Measurements from ENCODE around the gene TTLL3.
A peak's percentile ranks its signal among the peaks of the same experiment; 100 is the strongest.

Gene TTLL3

DNA sequence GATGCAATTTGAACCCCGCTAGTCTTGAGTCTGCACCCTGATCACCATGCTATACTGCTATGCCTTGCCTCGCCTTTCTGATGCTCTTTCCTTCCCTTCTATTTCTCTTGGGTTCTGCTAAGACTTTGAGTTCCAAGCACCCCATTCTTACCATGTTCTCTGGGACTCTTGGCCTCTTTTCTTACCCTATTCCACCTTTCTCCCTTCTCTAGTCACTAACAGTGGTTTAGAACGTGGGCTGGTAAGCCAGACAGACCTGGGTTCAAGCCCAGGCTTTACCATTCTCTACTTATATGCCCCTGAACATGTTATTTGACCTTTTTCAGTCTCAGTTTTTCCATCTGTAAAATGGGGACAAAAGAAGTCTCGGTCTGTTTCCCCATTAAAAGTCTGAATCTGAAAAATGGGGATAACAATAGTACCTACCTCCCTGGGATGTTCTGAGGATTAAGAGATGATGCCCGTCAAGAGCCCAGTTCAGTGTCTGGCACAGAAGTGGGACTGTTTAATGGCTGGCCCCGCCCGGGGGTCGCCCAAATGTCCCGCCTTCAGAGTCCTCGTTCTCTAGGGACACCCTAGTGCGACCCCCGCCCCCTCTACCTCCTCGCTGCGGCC, 18.2 kb upstream of the TTLL3 start:
- peak overlapping the region; percentile 76 for H3K4me2 ChIP-seq
- H3K27ac ChIP-seq, result peak overlapping the region; percentile 96
- peaks cover 30% of the 10 kb centered on the region for H3K79me2 ChIP-seq (ENCODE audit: insufficient read depth, low read depth)
- no peaks in the 10 kb centered on the region for H3K36me3 ChIP-seq (ENCODE audit: insufficient read depth)
- H3K27me3 ChIP-seq (ENCODE audit: insufficient read depth, low read depth), result no peaks in the 10 kb centered on the region
- H4K20me1 ChIP-seq (ENCODE audit: insufficient read depth), result no peaks in the 10 kb centered on the region
- TF ChIP-seq CTCF (conservative IDR thresholded peaks at IDR 0.05; ENCODE audit: low read depth, low read length), result no peak
- H3K9ac ChIP-seq, result peak overlapping the region; percentile 92
- H2AFZ ChIP-seq (ENCODE audit: low read depth), result peak overlapping the region; percentile 61; the same call in 1 of the 2 replicates
- no peak overlapping the region for H3K4me3 ChIP-seq (IDR thresholded peaks at IDR 0.05; ENCODE audit: insufficient read depth, low read depth, low read length)
- H3K4me1 ChIP-seq (ENCODE audit: low read depth, poor library complexity, severe bottlenecking), result peaks cover 7% of the 10 kb centered on the region

GRCh38 chr3:9792405-9793160, 17.5 kb upstream of the TTLL3 start, which contains the start of the genes ARPC4 and TADA3:
Gene ARPC4 (plus strand): TSS chr3:9793082. CDS start chr3:9793122, 40 bp downstream.
Gene TADA3 (minus strand): TSS chr3:9792473. CDS start chr3:9791466, 1,007 bp downstream.
- H4K20me1 ChIP-seq (ENCODE audit: insufficient read depth), result no peaks in the 10 kb centered on the region
- H3K4me3 ChIP-seq (IDR thresholded peaks at IDR 0.05; ENCODE audit: insufficient read depth, low read depth, low read length), result no peak within 1 kb of the TSS
- peaks cover 30% of the 10 kb centered on the region for H3K79me2 ChIP-seq (ENCODE audit: insufficient read depth, low read depth)
- no peak for TF ChIP-seq CTCF (conservative IDR thresholded peaks at IDR 0.05; ENCODE audit: low read depth, low read length)
- peaks cover 7% of the 10 kb centered on the region for H3K4me1 ChIP-seq (ENCODE audit: low read depth, poor library complexity, severe bottlenecking)
- peak within 1 kb of the TSS; percentile 96 for H3K27ac ChIP-seq
- H3K4me2 ChIP-seq, result peak within 1 kb of the TSS; percentile 76
- no peaks in the 10 kb centered on the region for H3K27me3 ChIP-seq (ENCODE audit: insufficient read depth, low read depth)
- H3K9ac ChIP-seq, result peak within 1 kb of the TSS; percentile 92
- no peaks in the 10 kb centered on the region for H3K36me3 ChIP-seq (ENCODE audit: insufficient read depth)
- H2AFZ ChIP-seq (ENCODE audit: low read depth), result peak within 1 kb of the TSS; percentile 61; the same call in 1 of the 2 replicates

DNA sequence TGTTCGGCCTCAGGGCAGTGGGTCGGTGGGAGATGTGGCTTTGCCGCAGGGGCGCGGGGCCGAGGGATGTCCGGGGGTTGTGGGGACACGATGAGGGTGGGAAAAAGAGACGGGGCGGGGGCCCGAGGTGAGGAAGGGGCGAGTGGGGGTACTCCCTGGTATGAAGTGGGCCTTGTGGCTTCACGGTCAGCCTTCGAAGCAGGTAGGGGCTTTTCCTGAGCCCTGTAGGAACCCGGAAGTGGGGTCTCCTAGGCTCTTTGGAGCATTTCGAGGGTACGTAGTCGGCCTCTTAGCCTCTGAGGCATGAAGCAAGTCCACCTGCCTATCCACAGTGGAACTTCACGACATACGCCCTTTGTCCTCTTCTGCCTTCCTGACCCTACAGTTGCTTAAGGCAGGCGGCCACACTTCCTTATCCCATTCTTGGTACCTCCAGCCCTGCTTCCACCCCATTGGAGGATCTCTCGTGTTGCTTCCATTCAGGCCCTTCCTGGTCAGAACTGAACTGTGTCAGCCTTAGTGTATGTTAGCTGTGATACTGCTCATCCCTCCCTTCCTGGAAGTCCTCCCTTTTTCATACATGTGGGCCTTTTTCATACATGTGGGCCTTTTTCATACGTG, 16.8 kb upstream of the TTLL3 start:
- peaks cover 30% of the 10 kb centered on the region for H3K79me2 ChIP-seq (ENCODE audit: insufficient read depth, low read depth)

More for the DNA sequence above, 16.8 kb upstream of the TTLL3 start:
- Histone ChIP-seq H3K4me2 (peak overlapping the region; percentile 34; the same call in 1 of the 2 replicates), H3K9ac (peak overlapping the region; percentile 92), H3K27ac (peak overlapping the region; percentile 96), H2AFZ (ENCODE audit: low read depth) (peak overlapping the region; percentile 61; the same call in 1 of the 2 replicates), H3K4me1 (ENCODE audit: low read depth, poor library complexity, severe bottlenecking) (peaks cover 7% of the 10 kb centered on the region), H3K4me3 (IDR thresholded peaks at IDR 0.05; ENCODE audit: insufficient read depth, low read depth, low read length) (no peak overlapping the region), H3K36me3 (ENCODE audit: insufficient read depth) (no peaks in the 10 kb centered on the region), H3K27me3 (ENCODE audit: insufficient read depth, low read depth) (no peaks in the 10 kb centered on the region), H4K20me1 (ENCODE audit: insufficient read depth) (no peaks in the 10 kb centered on the region)
- no peak for TF ChIP-seq CTCF (conservative IDR thresholded peaks at IDR 0.05; ENCODE audit: low read depth, low read length)
